Measurements from ENCODE around the gene RFX6. TPM values are rescaled to one million over a fixed set of nuclear protein-coding genes. Genes with fewer than 3 reads are reported as not detected.
"Not testable (repeated sequence)": the region's sequence is repeated elsewhere in the genome, so short reads cannot be mapped to it uniquely, and the experiment has no call there.

The RFX6 gene, protein sequence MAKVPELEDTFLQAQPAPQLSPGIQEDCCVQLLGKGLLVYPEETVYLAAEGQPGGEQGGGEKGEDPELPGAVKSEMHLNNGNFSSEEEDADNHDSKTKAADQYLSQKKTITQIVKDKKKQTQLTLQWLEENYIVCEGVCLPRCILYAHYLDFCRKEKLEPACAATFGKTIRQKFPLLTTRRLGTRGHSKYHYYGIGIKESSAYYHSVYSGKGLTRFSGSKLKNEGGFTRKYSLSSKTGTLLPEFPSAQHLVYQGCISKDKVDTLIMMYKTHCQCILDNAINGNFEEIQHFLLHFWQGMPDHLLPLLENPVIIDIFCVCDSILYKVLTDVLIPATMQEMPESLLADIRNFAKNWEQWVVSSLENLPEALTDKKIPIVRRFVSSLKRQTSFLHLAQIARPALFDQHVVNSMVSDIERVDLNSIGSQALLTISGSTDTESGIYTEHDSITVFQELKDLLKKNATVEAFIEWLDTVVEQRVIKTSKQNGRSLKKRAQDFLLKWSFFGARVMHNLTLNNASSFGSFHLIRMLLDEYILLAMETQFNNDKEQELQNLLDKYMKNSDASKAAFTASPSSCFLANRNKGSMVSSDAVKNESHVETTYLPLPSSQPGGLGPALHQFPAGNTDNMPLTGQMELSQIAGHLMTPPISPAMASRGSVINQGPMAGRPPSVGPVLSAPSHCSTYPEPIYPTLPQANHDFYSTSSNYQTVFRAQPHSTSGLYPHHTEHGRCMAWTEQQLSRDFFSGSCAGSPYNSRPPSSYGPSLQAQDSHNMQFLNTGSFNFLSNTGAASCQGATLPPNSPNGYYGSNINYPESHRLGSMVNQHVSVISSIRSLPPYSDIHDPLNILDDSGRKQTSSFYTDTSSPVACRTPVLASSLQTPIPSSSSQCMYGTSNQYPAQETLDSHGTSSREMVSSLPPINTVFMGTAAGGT
- total RNA-seq (2014; rRNA removed; shearing (Covaris generic)), result not detected in 2 replicates

DNA sequence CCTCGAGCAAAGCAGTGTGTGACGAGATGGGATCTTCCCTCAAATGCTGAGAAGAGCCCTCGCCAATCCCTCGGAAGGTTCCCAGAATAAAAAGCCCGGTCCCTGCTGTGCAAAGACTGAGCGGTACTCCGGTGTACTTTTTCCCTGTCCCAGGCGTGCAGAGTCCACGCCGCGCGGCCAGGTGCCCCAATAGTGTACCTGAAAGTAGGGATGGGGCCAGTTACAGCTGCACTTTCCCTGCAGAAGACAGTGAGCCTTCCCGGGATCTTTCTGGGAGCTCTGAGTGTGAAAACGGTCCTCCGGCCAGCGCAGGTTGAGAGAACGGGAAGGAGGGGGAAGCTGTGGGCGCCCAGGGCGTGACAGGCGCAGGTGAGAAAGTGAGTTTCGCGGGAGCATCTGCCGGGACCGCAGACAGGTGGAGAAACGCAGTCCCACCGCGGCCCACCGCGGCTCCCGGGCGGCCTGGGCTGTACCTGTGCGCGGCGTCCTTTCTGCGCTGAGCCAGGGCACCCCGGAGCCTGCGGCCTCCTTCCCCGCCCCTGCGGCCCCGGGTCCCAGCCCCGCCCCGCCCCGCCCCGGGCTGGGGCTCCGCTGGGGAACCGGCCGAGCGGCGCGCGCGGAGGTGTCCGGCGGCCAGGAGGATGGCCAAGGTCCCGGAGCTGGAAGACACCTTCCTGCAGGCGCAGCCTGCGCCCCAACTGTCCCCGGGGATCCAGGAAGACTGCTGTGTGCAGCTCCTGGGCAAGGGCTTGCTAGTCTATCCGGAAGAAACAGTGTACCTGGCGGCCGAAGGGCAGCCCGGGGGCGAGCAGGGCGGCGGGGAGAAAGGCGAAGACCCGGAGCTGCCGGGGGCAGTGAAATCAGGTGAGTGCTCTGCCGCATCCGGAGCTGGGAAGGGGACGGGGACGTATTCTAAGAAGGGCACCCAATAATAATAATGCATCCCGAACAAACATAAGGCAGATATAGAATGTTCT is at the start of gene RFX6:
Gene RFX6, plus strand, starts transcription at position 608 of the 977 bp plus-strand sequence. Its CDS starts 34 bp downstream, at position 642.
- H3K9me3 ChIP-seq (replicated peaks), result no peaks in the 10 kb centered on the region
- H3K27me3 ChIP-seq, result 0 out of 2 replicates have a peak, but pooled peaks cover 4% of the 10 kb centered on the region
- H3K4me3 ChIP-seq, result no peak within 1 kb of the TSS
- no peak for DNase-seq
- no peaks in the 10 kb centered on the region for H3K4me1 ChIP-seq
- no peak within 1 kb of the TSS for H3K27ac ChIP-seq
- H3K36me3 ChIP-seq, result no peaks in the 10 kb centered on the region

DNA sequence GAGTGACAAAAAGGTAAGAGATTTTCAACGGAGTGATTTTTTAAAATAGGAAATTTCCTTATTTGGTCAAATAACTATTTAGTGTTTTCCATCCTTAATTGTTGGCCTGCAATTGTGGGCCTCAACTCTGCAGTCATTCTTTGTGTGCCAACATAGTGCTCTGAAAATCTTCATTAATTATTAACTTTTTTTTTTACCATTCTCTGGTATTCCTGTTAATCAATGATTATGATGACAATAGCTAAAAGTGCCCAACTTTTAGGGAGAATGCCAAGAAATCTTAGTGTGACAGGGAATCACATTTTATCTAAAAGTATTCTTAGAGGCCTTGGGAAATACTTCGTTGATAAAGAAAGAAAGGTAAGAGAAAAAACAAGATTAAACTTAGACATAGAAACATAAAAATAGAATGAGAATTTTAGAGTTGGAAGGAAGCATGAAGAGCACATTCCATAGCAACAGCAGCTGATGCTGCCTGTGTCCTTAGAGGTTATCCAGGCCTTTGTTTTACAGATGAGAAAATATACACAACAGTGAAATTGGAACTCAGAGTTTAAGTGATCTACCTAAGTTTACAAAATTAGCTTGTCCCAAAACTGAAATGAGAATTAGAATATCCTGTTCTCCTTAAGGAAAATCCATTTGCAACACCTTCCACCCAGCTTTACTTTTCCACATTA is 49.3 kb upstream of the RFX6 start:
- no peak for DNase-seq
- no peaks in the 10 kb centered on the region for H3K4me1 ChIP-seq
- H3K9me3 ChIP-seq (replicated peaks), result no peaks in the 10 kb centered on the region
- H3K36me3 ChIP-seq, result no peaks in the 10 kb centered on the region
- no peak overlapping the region for H3K27ac ChIP-seq
- H3K4me3 ChIP-seq, result no peak overlapping the region
- H3K27me3 ChIP-seq, result no peaks in the 10 kb centered on the region; the same call in 1 of the 2 replicates

- H3K4me3 ChIP-seq, result no peak within 1 kb of the TSS
- no peaks in the 10 kb centered on the region for H3K36me3 ChIP-seq
- H3K4me1 ChIP-seq, result no peaks in the 10 kb centered on the region
- no peak within 1 kb of the TSS for H3K27ac ChIP-seq
- no peaks in the 10 kb centered on the region; the same call in 1 of the 2 replicates for H3K27me3 ChIP-seq
- H3K9me3 ChIP-seq (replicated peaks), result no peaks in the 10 kb centered on the region
- no peak for DNase-seq
Measured at GRCh38 chr6:116828983-116829382, 48.1 kb upstream of the RFX6 start, which contains the start of gene GPRC6A. GPRC6A (minus strand) TSS chr6:116829083; CDS start chr6:116829013, 70 bp downstream.

GRCh38 chr6:116834526-116834925 is 42.5 kb upstream of the RFX6 start:
- H3K4me1 ChIP-seq; H3K36me3 ChIP-seq; H3K9me3 ChIP-seq (replicated peaks); H3K4me3 ChIP-seq; H3K27me3 ChIP-seq; DNase-seq; H3K27ac ChIP-seq: not testable (repeated sequence)

DNA sequence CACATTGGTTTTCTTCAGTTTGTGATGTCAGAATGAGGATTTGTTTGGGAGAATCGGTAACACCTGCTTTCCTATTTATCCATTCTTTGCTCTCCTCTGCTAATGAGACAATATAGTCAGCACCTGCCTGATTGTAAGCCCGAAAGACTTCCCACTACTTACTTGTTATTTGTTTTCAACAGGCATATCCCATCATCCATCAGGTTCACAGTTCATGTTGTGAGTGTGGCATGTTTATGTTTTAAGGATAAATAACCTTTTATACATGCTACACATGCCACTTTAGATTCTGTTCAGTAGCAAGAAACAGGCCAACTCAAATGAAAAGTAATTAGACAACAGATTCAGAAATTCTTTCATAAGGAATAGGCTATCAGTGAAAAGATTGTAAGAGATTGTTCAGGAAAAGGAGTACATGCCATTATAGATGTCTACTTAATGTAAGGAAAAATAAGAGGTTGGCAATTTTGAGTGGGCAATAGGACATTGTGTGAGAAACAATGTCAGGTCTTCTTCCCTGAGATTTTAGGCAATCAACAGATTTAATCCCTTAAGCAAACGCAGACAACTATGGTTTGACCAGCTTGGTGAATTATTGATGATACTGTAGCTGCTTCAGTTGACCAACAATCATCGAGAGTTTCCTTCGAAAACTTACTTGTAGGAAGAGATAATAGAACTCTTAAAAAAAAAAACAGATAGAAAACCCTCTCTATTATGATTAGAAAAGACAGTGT is 40.3 kb upstream of the RFX6 start:
- Histone ChIP-seq H3K27ac (no peak overlapping the region), H3K4me1 (no peaks in the 10 kb centered on the region)

DNA sequence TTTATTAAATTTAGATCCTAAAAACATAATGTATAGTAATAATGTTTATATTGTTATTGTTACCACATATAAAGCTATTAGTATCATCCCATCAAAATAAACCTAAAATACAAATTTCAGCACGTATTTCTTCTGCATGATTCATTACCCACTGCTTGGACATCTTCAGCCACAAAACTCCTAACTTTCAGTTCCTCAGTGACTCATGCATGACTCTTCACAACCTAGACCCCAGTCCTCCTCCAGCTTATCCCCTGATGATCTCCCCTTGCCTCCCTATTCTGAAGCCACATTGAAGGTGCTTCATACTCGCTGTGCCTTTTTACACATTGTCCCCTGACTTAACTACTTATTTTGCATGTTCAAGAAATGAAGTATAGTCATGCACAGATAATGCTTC is 37.0 kb upstream of the RFX6 start:
- Histone ChIP-seq H3K9me3 (replicated peaks) (no peaks in the 10 kb centered on the region), H3K36me3 (no peaks in the 10 kb centered on the region), H3K4me1 (no peaks in the 10 kb centered on the region), H3K4me3 (no peak overlapping the region), H3K27me3 (0 out of 2 replicates have a peak, but pooled peaks cover 2% of the 10 kb centered on the region), H3K27ac (no peak overlapping the region)
- no peak for DNase-seq

More for the DNA sequence above, 40.3 kb upstream of the RFX6 start:
- Histone ChIP-seq H3K9me3 (replicated peaks) (no peaks in the 10 kb centered on the region), H3K4me3 (no peak overlapping the region), H3K36me3 (no peaks in the 10 kb centered on the region), H3K27me3 (0 out of 2 replicates have a peak, but pooled peaks cover 2% of the 10 kb centered on the region)
- DNase-seq, result no peak

- DNase-seq, result no peak
- H3K36me3 ChIP-seq, result no peaks in the 10 kb centered on the region
Measured at GRCh38 chr6:116842459-116842858, 34.6 kb upstream of the RFX6 start.

DNA sequence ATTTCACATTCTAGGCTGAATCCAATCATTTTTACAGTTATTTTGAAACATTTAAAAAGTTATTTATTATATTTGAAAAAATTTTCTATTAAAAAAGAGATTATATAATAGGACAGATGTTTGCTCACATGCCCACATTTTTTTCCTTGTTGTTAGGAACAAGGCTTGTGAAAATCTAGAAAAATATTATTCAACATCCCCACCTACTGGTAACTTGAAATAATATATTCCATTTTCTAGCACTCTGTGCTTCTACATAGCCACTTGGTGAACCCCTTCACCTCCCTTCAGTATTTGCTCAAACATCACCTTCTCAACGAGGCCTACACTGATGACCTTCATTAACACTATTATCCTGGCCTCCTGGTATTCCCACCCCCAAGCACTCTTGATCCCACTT is 29.8 kb upstream of the RFX6 start:
- Histone ChIP-seq H3K27me3 (no peaks in the 10 kb centered on the region; the same call in 1 of the 2 replicates), H3K36me3 (no peaks in the 10 kb centered on the region), H3K4me1 (no peaks in the 10 kb centered on the region), H3K9me3 (replicated peaks) (no peaks in the 10 kb centered on the region), H3K4me3 (no peak overlapping the region), H3K27ac (no peak overlapping the region)
- peak in 1 of 2 experiments; percentile 46 for DNase-seq

More at GRCh38 chr6:116842459-116842858, 34.6 kb upstream of the RFX6 start:
- no peak overlapping the region for H3K4me3 ChIP-seq
- H3K9me3 ChIP-seq (replicated peaks), result no peaks in the 10 kb centered on the region
- H3K4me1 ChIP-seq, result no peaks in the 10 kb centered on the region
- no peak overlapping the region for H3K27ac ChIP-seq
- H3K27me3 ChIP-seq, result 0 out of 2 replicates have a peak, but pooled peaks cover 2% of the 10 kb centered on the region

DNA sequence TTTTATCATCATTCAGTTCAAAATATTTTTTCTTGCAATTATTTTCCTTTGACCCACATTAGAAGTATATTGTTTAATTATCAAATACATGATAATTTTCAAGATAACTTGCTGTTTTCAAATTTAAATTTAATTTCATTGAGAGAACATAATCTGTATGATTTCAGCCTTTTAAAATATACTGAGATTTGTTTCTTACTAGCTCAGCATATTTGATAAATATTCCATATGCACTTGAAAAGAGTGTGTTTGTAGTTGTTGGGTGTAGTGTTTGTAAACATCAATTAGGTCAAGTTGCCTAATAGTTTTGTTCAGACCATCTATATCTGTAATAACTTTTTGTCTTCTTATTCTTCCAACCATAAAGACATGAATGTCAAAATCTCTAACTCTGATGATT is 19.0 kb upstream of the RFX6 start:
- Histone ChIP-seq H3K4me1 (no peaks in the 10 kb centered on the region), H3K27ac (no peak overlapping the region), H3K27me3 (no peaks in the 10 kb centered on the region), H3K4me3 (no peak overlapping the region), H3K9me3 (replicated peaks) (peaks cover 3% of the 10 kb centered on the region; the same call in 1 of the 2 replicates), H3K36me3 (no peaks in the 10 kb centered on the region)
- DNase-seq, result no peak

GRCh38 chr6:116859264-116859663 is 17.8 kb upstream of the RFX6 start:
- H3K4me3 ChIP-seq, result no peak overlapping the region
- H3K36me3 ChIP-seq, result no peaks in the 10 kb centered on the region
- no peaks in the 10 kb centered on the region for H3K4me1 ChIP-seq
- H3K27me3 ChIP-seq, result no peaks in the 10 kb centered on the region
- DNase-seq, result no peak
- no peak overlapping the region for H3K27ac ChIP-seq
- H3K9me3 ChIP-seq (replicated peaks), result peaks cover 3% of the 10 kb centered on the region; the same call in 1 of the 2 replicates

DNA sequence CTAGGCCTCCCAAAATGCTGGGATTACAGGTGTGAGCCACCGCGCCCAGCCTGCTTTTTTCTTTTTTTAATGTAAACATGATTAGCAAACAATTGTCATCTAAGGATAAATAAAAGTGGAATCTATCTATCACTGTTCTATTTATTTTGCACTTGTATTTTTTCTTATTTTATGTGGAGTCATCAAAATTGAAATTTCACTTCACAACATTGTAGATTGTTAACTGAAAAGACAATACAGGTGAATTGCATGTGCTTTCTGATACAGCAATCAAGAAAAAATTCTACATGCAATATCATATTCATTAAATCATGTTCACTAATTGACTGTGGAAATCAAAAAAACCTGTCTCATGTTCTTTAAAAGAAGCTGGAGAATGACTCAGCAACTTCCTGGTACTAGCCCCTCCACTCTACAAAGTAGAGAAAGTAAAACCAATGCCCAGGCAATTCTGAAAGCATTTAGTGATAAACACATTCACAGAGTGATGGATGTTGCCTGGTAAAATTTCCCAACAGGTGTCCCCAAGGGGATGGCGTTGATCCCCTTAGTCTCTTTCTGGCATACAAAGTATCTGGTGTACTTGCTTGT is 10.7 kb upstream of the RFX6 start:
- Histone ChIP-seq H3K27me3 (no peaks in the 10 kb centered on the region), H3K4me3 (no peak overlapping the region), H3K4me1 (no peaks in the 10 kb centered on the region), H3K9me3 (replicated peaks) (no peaks in the 10 kb centered on the region), H3K36me3 (no peaks in the 10 kb centered on the region), H3K27ac (no peak overlapping the region)
- no peak for DNase-seq

GRCh38 chr6:116872771-116873170 is 4.3 kb upstream of the RFX6 start:
- H3K9me3 ChIP-seq (replicated peaks), result no peaks in the 10 kb centered on the region
- H3K4me3 ChIP-seq, result no peak overlapping the region
- no peaks in the 10 kb centered on the region for H3K36me3 ChIP-seq
- no peak for DNase-seq
- no peaks in the 10 kb centered on the region for H3K27me3 ChIP-seq
- no peak overlapping the region for H3K27ac ChIP-seq
- H3K4me1 ChIP-seq, result no peaks in the 10 kb centered on the region

Measured in SJCRH30 (cell line).